ENCODE data around the gene LIMK2.
"Not testable (repeated sequence)": the region's sequence is repeated elsewhere in the genome, so short reads cannot be mapped to it uniquely, and the experiment has no call there.

Gene LIMK2

DNA sequence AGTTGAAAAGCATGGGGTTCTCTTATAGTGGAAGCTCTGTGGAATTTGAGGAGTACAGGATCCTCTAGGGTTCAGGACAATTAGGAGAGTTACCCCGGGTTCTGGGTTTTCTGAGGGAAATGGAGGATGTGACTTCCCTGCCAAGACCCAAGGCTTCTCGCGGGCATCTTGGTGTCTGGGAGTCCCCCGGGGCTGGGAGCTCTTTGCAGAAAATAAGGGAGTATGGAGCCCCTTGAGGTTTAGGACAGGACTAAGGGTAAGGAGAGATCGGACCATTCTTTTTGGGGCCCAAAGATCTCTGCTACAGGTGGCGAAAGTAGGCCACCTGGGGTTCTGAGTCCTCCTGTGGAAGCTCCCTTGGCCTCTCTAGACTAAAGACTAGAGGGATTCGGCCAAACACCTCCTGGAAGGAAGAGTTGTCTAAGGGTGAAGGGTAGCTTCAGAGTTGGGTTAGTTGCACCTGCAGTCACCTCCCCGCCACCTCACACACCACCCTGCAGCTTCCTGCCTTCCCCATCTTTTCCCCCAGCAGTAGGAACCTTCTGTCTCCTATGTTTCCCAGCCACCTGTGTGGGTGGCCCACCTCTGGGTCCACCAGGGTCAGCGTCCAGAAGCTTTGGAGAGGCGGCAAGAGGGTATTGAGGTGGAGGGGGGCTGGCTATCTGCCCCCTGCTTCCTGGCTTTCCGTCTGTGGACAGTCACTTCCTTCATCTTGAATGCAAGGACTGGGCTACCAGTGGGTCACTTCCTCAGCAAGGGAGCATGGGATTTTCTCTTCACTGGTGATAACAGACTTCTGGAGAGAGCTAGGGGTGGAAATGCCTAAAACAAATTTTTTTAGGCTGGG is 908 bp downstream of the LIMK2 start:
- no peak for DNase-seq (ENCODE audit: low read depth in 2 of 2)
- TF ChIP-seq, protein P1, sequence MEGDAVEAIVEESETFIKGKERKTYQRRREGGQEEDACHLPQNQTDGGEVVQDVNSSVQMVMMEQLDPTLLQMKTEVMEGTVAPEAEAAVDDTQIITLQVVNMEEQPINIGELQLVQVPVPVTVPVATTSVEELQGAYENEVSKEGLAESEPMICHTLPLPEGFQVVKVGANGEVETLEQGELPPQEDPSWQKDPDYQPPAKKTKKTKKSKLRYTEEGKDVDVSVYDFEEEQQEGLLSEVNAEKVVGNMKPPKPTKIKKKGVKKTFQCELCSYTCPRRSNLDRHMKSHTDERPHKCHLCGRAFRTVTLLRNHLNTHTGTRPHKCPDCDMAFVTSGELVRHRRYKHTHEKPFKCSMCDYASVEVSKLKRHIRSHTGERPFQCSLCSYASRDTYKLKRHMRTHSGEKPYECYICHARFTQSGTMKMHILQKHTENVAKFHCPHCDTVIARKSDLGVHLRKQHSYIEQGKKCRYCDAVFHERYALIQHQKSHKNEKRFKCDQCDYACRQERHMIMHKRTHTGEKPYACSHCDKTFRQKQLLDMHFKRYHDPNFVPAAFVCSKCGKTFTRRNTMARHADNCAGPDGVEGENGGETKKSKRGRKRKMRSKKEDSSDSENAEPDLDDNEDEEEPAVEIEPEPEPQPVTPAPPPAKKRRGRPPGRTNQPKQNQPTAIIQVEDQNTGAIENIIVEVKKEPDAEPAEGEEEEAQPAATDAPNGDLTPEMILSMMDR (IDR thresholded peaks at IDR 0.05; ENCODE audit: low read depth, low read length), result no peak
- peak overlapping the region; percentile 73 to 95 for H3K4me3 ChIP-seq (replicated peaks in 1 of 2; ENCODE audit: low read depth in 2 of 2, low read length in 2 of 2)

DNA sequence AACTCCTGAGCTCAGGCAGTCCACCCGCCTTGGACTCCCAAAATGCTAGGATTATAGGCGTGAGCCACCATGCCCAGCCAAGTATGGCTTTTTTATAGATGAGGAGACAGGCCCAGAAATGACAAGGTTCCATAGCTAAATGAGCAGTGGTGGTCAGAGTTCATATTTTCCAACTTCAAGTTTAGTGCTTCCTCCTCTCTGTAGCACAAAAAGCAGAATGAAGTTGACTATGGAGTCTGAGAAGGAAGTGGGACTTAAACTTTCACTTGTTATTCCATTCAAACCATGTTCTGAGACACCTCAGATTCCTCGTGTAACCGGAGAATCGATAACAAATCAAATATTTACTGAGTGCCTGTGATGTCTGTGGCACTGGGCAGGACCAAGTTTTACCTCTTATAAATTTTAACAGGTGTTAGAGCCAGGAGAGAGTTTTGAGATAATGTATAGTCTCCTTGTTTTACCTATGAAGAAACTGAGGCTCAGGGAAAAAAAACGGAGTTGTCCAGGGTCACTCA is 3.0 kb downstream of the LIMK2 start:
- TF ChIP-seq, protein P1 (IDR thresholded peaks at IDR 0.05; ENCODE audit: low read depth, low read length), result no peak
- DNase-seq (ENCODE audit: low read depth in 2 of 2), result no peak
- H3K4me3 ChIP-seq (replicated peaks in 1 of 2; ENCODE audit: low read depth in 2 of 2, low read length in 2 of 2), result no peak overlapping the region

DNA sequence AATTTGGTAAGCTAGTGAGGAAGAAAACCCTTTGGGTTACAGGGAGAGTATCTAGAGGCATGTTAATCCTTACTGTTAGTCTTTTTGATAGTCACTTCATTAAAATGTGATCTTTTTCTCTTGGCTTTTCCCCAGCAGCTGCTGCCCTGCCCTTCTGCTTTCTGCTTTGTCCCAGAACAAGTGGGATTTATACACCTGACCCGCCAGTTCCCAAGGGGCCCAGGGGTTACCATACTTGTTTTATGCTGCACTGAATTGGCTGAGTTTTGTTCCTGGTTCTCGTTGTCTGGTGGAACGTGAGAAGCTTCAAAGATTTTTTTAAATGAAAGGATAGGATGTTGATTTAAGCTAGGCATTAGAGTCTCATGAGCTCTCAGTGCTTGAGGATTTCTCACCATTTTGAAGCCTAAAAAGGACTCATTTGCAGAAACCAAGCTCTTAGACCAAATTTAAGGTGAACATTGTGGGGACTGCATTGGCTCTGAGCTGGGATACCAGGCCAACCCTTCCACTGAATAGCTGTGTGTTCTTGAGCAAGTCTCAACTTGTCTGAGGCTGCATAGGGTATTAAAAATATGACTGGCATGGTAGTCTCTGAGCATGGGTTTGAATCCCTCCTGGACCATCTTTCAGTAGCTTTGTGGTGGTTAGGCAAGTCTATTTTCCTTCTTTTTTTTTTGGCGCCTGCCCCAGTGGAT is 6.6 kb downstream of the LIMK2 start:
- DNase-seq (ENCODE audit: low read depth in 2 of 2), result no peak
- TF ChIP-seq, protein P1 (IDR thresholded peaks at IDR 0.05; ENCODE audit: low read depth, low read length), result no peak
- no peak overlapping the region for H3K4me3 ChIP-seq (replicated peaks in 1 of 2; ENCODE audit: low read depth in 2 of 2, low read length in 2 of 2)

DNA sequence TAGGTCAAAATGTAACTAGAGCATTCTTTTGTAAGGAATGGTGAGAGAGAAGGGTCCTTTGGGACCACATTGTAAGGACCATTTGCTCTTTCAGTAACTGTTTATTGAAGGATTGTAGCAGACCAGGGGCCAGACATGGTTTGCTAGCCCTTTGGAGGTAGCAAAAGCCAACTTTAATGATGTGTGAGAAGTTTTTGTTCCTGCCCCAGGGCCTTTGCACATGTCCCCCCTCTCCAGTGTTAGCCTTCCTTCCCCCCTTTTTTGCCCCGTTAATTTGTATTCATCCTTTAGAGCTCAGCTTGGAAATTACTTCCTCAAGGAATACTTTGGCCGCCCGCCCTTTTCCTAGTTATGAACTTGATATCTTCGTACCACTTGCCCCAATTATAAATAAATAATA is 9.0 kb downstream of the LIMK2 start:
- DNase-seq (ENCODE audit: low read depth in 2 of 2), result no peak
- TF ChIP-seq, protein P1 (IDR thresholded peaks at IDR 0.05; ENCODE audit: low read depth, low read length), result no peak
- no peak overlapping the region for H3K4me3 ChIP-seq (replicated peaks in 1 of 2; ENCODE audit: low read depth in 2 of 2, low read length in 2 of 2)

DNA sequence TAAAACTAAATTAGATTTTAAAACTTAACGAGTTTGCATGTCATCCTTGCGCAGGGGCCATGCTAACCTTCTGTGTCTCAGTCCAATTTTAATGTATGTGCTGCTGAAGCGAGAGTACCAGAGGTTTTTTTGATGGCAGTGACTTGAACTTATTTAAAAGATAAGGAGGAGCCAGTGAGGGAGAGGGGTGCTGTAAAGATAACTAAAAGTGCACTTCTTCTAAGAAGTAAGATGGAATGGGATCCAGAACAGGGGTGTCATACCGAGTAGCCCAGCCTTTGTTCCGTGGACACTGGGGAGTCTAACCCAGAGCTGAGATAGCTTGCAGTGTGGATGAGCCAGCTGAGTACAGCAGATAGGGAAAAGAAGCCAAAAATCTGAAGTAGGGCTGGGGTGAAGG is 10.6 kb downstream of the LIMK2 start:
- DNase-seq (ENCODE audit: low read depth in 2 of 2), result no peak
- no peak overlapping the region for H3K4me3 ChIP-seq (replicated peaks in 1 of 2; ENCODE audit: low read depth in 2 of 2, low read length in 2 of 2)
- TF ChIP-seq, protein P1 (IDR thresholded peaks at IDR 0.05; ENCODE audit: low read depth, low read length), result no peak

DNA sequence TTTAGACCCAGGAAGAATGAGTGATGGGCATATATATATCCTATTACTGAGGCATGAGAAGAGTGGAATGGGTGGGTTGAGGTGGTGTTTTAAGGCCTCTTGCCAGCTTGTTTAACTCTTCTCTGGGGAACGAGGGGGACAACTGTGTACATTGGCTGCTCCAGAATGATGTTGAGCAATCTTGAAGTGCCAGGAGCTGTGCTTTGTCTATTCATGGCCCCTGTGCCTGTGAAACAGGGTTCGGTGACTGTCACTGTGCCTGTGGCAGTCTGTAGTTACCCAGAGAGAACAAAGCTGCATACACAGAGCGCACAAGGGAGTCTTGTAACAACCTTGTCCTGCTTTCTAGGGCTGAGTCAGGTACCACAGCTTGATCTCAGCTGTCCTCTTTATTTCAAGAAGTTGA is 11.7 kb downstream of the LIMK2 start:
- no peak overlapping the region for H3K4me3 ChIP-seq (replicated peaks in 1 of 2; ENCODE audit: low read depth in 2 of 2, low read length in 2 of 2)
- DNase-seq (ENCODE audit: low read depth in 2 of 2), result no peak
- TF ChIP-seq, protein P1 (IDR thresholded peaks at IDR 0.05; ENCODE audit: low read depth, low read length), result no peak

DNA sequence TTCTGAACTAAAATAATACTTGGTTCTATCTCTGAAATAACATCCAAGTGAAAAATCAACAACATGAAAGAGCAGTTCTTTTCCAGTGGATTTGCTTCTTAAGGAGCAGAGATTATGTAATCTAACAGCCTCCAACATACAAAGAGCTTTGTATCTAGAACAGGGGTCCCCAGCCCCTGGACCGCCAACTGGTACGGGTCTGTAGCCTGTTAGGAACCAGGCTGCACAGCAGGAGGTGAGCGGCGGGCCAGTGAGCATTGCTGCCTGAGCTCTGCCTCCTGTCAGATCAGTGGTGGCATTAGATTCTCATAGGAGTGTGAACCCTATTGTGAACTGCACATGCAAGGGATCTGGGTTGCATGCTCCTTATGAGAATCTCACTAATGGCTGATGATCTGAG is 12.6 kb downstream of the LIMK2 start:
- H3K4me3 ChIP-seq (replicated peaks in 1 of 2; ENCODE audit: low read depth in 2 of 2, low read length in 2 of 2); DNase-seq (ENCODE audit: low read depth in 2 of 2): not testable (repeated sequence)
